ENCODE data around the gene BATF. TPM values are rescaled to one million over a fixed set of nuclear protein-coding genes. Genes with fewer than 3 reads are reported as not detected.
A peak's percentile ranks its signal among the peaks of the same experiment; 100 is the strongest.

The BATF gene
- total RNA-seq, 4 donors from 2014 or later: 0.36 to 5.2 (median 1.1) TPM

DNA sequence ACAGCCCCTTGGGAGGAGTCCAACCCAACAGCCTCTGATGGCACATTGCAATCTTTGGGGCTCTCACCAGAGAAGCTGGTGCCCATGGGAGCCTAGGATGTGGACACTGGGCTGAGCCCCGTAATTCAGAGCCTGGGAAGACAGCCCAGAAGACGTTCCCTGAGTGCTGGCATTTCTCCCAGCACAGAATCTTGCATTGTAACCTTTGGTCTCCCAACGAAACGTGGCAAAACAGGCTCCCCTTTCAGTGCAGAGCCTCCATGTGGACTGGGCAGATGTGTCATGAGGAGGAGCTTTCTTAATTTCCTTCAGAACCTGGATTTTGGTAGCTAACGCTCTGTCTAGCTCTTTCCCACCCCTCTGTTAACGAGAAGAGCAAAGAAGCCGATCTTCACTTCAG, 26.3 kb downstream of the BATF start:
- H3K27ac ChIP-seq: peak overlapping the region in 3 of 4 donors; percentile 66 to 81 (median 76)
- H3K27me3 ChIP-seq: no peaks in the 10 kb centered on the region
- H3K4me3 ChIP-seq: no peak overlapping the region
- TF ChIP-seq POLR2A (IDR thresholded peaks at IDR 0.05): no peak
- TF ChIP-seq, protein P1, sequence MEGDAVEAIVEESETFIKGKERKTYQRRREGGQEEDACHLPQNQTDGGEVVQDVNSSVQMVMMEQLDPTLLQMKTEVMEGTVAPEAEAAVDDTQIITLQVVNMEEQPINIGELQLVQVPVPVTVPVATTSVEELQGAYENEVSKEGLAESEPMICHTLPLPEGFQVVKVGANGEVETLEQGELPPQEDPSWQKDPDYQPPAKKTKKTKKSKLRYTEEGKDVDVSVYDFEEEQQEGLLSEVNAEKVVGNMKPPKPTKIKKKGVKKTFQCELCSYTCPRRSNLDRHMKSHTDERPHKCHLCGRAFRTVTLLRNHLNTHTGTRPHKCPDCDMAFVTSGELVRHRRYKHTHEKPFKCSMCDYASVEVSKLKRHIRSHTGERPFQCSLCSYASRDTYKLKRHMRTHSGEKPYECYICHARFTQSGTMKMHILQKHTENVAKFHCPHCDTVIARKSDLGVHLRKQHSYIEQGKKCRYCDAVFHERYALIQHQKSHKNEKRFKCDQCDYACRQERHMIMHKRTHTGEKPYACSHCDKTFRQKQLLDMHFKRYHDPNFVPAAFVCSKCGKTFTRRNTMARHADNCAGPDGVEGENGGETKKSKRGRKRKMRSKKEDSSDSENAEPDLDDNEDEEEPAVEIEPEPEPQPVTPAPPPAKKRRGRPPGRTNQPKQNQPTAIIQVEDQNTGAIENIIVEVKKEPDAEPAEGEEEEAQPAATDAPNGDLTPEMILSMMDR (IDR thresholded peaks at IDR 0.05 in 4 of 5, conservative IDR thresholded peaks at IDR 0.05 in 1 of 5): no peak
- H3K36me3 ChIP-seq: no peaks in the 10 kb centered on the region
- H3K4me1 ChIP-seq: peaks cover 0 to 15% of the 10 kb centered on the region in 2 donors
- in situ Hi-C loops (cut with MboI; ENCODE audit: low sequenced_read_pairs in 4 of 4): no loop called here
- DNase-seq (no peak), ATAC-seq (peak in 1 of 2 donors; percentile 24)
- intact Hi-C loops (cut with DNase I; ENCODE audit: low total_unique reads): no loop called here
- H3K9me3 ChIP-seq: no peaks in the 10 kb centered on the region

- Histone ChIP-seq H3K27me3 (no peaks in the 10 kb centered on the region), H3K4me3 (no peak overlapping the region), H3K27ac (peak overlapping the region in 1 of 4 donors; percentile 81), H3K9me3 (no peaks in the 10 kb centered on the region), H3K36me3 (no peaks in the 10 kb centered on the region), H3K4me1 (peaks cover 0 to 15% of the 10 kb centered on the region in 2 donors)
- in situ Hi-C loops (cut with MboI; ENCODE audit: low sequenced_read_pairs in 4 of 4): no loop called here
- no peak for DNase-seq
- no peak for ATAC-seq
- TF ChIP-seq, protein P1 (IDR thresholded peaks at IDR 0.05 in 4 of 5, conservative IDR thresholded peaks at IDR 0.05 in 1 of 5): no peak
- no peak for TF ChIP-seq POLR2A (IDR thresholded peaks at IDR 0.05)
- intact Hi-C loops (cut with DNase I; ENCODE audit: low total_unique reads): no loop called here
Measured at GRCh38 chr14:75549169-75549568, 26.9 kb downstream of the BATF start.

DNA sequence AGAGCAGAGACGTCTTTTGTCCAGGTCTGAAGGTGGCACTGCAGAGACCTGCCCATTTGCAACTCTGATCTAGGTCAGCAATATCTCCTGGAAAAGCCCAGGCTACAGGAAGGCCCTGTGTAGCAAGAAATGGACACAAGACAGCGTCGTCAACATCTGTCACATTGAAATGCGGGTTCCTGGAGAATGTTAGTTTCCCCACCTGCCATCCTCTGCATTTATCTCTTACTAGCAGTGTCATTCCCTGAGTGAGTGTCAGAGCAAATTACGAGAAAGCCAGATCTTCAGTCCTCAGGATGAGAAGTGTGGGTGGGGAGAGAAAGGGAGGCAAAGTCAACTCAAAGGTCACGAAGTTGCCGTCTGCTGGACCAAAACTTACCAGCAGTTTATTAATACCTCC, 28.8 kb downstream of the BATF start:
- intact Hi-C loops (cut with DNase I; ENCODE audit: low total_unique reads) (no loop called here), in situ Hi-C loops (cut with MboI; ENCODE audit: low sequenced_read_pairs in 4 of 4) (no loop called here)
- TF ChIP-seq, protein P1 (IDR thresholded peaks at IDR 0.05 in 4 of 5, conservative IDR thresholded peaks at IDR 0.05 in 1 of 5): no peak
- TF ChIP-seq POLR2A (IDR thresholded peaks at IDR 0.05): no peak
- no peak for DNase-seq
- no peak overlapping the region for H3K4me3 ChIP-seq
- no peak overlapping the region for H3K27ac ChIP-seq
- H3K4me1 ChIP-seq: peaks cover 0 to 15% of the 10 kb centered on the region in 2 donors
- ATAC-seq: no peak
- no peaks in the 10 kb centered on the region for H3K36me3 ChIP-seq
- no peaks in the 10 kb centered on the region for H3K27me3 ChIP-seq
- H3K9me3 ChIP-seq: no peaks in the 10 kb centered on the region

DNA sequence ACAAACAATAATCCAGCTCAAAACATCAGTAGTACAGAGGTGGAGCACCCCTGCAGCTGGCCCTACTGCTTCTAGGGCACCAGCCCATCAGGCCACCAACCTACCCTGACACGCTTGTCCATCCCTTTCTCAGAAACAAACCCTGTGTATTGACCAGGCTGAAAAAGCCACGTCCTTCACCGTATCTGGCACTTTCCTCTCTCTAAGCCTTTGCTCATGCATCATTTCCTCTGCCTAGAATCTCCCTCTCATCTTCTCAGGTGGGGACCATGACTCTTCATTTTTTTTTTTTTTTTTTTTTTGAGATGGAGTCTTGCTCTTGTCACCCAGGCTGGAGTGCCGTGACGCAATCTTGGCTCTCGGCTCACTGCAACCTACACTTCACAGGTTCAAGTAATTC, 30.9 kb downstream of the BATF start:
- TF ChIP-seq, protein P1 (IDR thresholded peaks at IDR 0.05 in 4 of 5, conservative IDR thresholded peaks at IDR 0.05 in 1 of 5): no peak
- TF ChIP-seq POLR2A (IDR thresholded peaks at IDR 0.05): no peak
- in situ Hi-C loops (cut with MboI; ENCODE audit: low sequenced_read_pairs in 4 of 4): no loop called here
- Histone ChIP-seq H3K36me3 (no peaks in the 10 kb centered on the region), H3K4me1 (peaks cover 0 to 9% of the 10 kb centered on the region in 2 donors), H3K27ac (no peak overlapping the region), H3K9me3 (no peaks in the 10 kb centered on the region), H3K4me3 (no peak overlapping the region), H3K27me3 (no peaks in the 10 kb centered on the region)
- no peak for DNase-seq
- intact Hi-C loops (cut with DNase I; ENCODE audit: low total_unique reads): no loop called here
- ATAC-seq: no peak

- Histone ChIP-seq H3K36me3 (no peaks in the 10 kb centered on the region), H3K27ac (no peak overlapping the region), H3K4me1 (peaks cover 0 to 3% of the 10 kb centered on the region in 2 donors), H3K4me3 (no peak overlapping the region), H3K9me3 (no peaks in the 10 kb centered on the region), H3K27me3 (no peaks in the 10 kb centered on the region)
- in situ Hi-C loops (cut with MboI; ENCODE audit: low sequenced_read_pairs in 4 of 4) (no loop called here), intact Hi-C loops (cut with DNase I; ENCODE audit: low total_unique reads) (no loop called here)
- TF ChIP-seq POLR2A (IDR thresholded peaks at IDR 0.05): no peak
- TF ChIP-seq, protein P1 (IDR thresholded peaks at IDR 0.05 in 4 of 5, conservative IDR thresholded peaks at IDR 0.05 in 1 of 5): no peak
- ATAC-seq (no peak), DNase-seq (no peak)
Measured at GRCh38 chr14:75553761-75554364, 31.6 kb downstream of the BATF start.

All from gastrocnemius medialis (tissue), 4 donors.